PC-3 (cell line): ENCODE results near the gene TECTA. TPM values are rescaled to one million over a fixed set of nuclear protein-coding genes. Genes with fewer than 3 reads are reported as not detected.
"Not testable (repeated sequence)": the region's sequence is repeated elsewhere in the genome, so short reads cannot be mapped to it uniquely, and the experiment has no call there.

ENCODE experiments used
- ATAC-seq: fragments of 200-7000 bp; cut with Tn5 transposase; 2 replicates; pipeline ENCODE4 v1.9.1; 2020; ENCODE audit warnings: mild to moderate bottlenecking, moderate library complexity
- BruUV-seq: library from RNA; stranded (reverse); fragments of 400-500 nt; replicated peaks from 2 replicates; lab custom pipeline; 2021; lab: Mats Ljungman, UMichigan
- CTCF ChIA-PET: fragments of 300-600 bp; sonication (Branson Sonifier 250); formaldehyde crosslinking; loops from one replicate; lab custom pipeline; 2022; ENCODE audit warnings: antibody characterized with exemption; lab: Charles Lee
- POLR2A ChIA-PET: fragments of 300-600 bp; sonication (Branson Sonifier 250); formaldehyde crosslinking; loops from one replicate; lab custom pipeline; 2022; ENCODE audit warnings: antibody characterized with exemption; ENCODE audit not compliant: unreplicated experiment; lab: Charles Lee
- DNase-seq: peaks from one replicate; pipeline ENCODE4 v3.0.0-alpha.2; 2015
- H2AFZ ChIP-seq: fragments of 300-600 bp; sonication (generic); 2 replicates; pipeline ENCODE4 v1.6.0; 2016; ENCODE audit warnings: antibody characterized with exemption, low read length
- H3F3A ChIP-seq: fragments of 300-600 bp; sonication (generic); one replicate; pipeline ENCODE4 v1.6.0; 2017; ENCODE audit warnings: antibody characterized with exemption, low read length, control low read depth, mild to moderate bottlenecking; ENCODE audit not compliant: unreplicated experiment
- H3K27ac ChIP-seq: fragments of 300-600 bp; sonication (generic); 2 replicates; pipeline ENCODE4 v1.5.1; 2016; ENCODE audit warnings: mild to moderate bottlenecking, low read length
- H3K27me3 ChIP-seq: fragments of 300-600 bp; sonication (generic); 2 replicates; pipeline ENCODE4 v1.6.1; 2016; ENCODE audit warnings: low read length, mixed read lengths
- H3K36me3 ChIP-seq: fragments of 300-600 bp; sonication (generic); 2 replicates; pipeline ENCODE4 v1.6.1; 2016; ENCODE audit warnings: low read depth, mixed run types, low read length, mixed read lengths
- H3K4me1 ChIP-seq: fragments of 300-600 bp; sonication (generic); 2 replicates; pipeline ENCODE4 v1.5.1; 2016; ENCODE audit warnings: low read length; ENCODE audit not compliant: insufficient read depth
- H3K4me2 ChIP-seq: fragments of 300-600 bp; sonication (generic); 2 replicates; pipeline ENCODE4 v1.6.0; 2016; ENCODE audit warnings: low read length
- H3K4me3 ChIP-seq: fragments of 300-600 bp; sonication (generic); 2 replicates; pipeline ENCODE4 v1.5.1; 2016; ENCODE audit warnings: mild to moderate bottlenecking, low read length, mixed read lengths
- H3K79me2 ChIP-seq: fragments of 300-600 bp; sonication (generic); 2 replicates; pipeline ENCODE4 v1.6.1; 2017; ENCODE audit warnings: low read length, mixed read lengths
- H3K9ac ChIP-seq: fragments of 300-600 bp; sonication (generic); 2 replicates; pipeline ENCODE4 v1.6.0; 2016; ENCODE audit warnings: mild to moderate bottlenecking, low read length
- H3K9me2 ChIP-seq: fragments of 300-600 bp; sonication (generic); replicated peaks from 2 replicates; pipeline ENCODE4 v1.6.1; 2016; ENCODE audit warnings: mixed run types, low read length, mixed read lengths
- H3K9me3 ChIP-seq: fragments of 300-600 bp; sonication (generic); 2 replicates; pipeline ENCODE4 v1.6.1; 2016; ENCODE audit warnings: low read length, mixed read lengths
- H4K20me1 ChIP-seq: fragments of 300-600 bp; sonication (generic); 2 replicates; pipeline ENCODE4 v1.6.1; 2016; ENCODE audit warnings: low read length, mixed read lengths
- EZH2 ChIP-seq: fragments of 300-600 bp; sonication (generic); IDR thresholded peaks from one replicate; pipeline ENCODE4 v1.6.1; 2017; ENCODE audit warnings: antibody characterized with exemption, mild to moderate bottlenecking, low read length; ENCODE audit not compliant: unreplicated experiment
- EZH2phosphoT487 ChIP-seq: fragments of 300-600 bp; sonication (generic); IDR thresholded peaks from 2 replicates; pipeline ENCODE4 v1.6.1; 2018; ENCODE audit warnings: mild to moderate bottlenecking, antibody characterized with exemption, low read length, borderline replicate concordance
- intact Hi-C: fragments of 100-400 bp; cut with micrococcal nuclease; formaldehyde crosslinking; loops from 2 replicates; pipeline ENCODE4 v1.9.0; 2023
- total RNA-seq: library from RNA; depleted of rRNA; stranded (reverse); fragments of >200 nt; gene quantifications from 2 replicates; pipeline ENCODE4 v1.2.3, GENCODE V29; 2014
- TF ChIP-seq, protein P1 (sequence below): fragments of 300-600 bp; sonication (generic); conservative IDR thresholded peaks from 2 replicates; pipeline ENCODE4 v1.5.1; 2017; ENCODE audit warnings: antibody characterized with exemption, low read depth, mild to moderate bottlenecking, low read length

Gene TECTA
- total RNA-seq, 1 experiment from 2014 or later = 0.11 TPM

DNA sequence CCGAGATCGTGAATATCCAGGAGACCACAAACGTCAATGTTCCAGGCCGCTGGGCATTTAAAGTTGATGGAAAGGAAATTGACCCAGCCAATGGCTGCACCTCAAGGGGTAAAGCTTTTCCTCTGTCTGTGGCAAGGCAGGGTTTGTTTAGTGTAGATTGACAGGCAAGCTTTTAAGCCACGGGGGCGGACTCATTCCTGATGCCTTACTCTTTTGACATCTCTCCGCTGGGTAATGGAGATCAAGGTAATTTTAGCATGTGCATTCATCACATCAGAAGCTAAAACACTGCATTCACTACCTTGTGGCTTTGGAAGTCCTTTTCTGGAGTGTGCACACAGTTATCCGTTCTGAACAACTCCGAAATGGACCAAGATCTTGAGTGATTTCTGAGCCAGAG is 12.6 kb downstream of the TECTA start:
- no peak overlapping the region for H3K27ac ChIP-seq
- no peaks in the 10 kb centered on the region for H3K79me2 ChIP-seq
- H3K9me3 ChIP-seq = no peaks in the 10 kb centered on the region
- no peaks in the 10 kb centered on the region for H3K9me2 ChIP-seq
- no peaks in the 10 kb centered on the region for H4K20me1 ChIP-seq
- DNase-seq (no peak), ATAC-seq (no peak)
- no TSS peak for BruUV-seq
- TF ChIP-seq, protein P1, sequence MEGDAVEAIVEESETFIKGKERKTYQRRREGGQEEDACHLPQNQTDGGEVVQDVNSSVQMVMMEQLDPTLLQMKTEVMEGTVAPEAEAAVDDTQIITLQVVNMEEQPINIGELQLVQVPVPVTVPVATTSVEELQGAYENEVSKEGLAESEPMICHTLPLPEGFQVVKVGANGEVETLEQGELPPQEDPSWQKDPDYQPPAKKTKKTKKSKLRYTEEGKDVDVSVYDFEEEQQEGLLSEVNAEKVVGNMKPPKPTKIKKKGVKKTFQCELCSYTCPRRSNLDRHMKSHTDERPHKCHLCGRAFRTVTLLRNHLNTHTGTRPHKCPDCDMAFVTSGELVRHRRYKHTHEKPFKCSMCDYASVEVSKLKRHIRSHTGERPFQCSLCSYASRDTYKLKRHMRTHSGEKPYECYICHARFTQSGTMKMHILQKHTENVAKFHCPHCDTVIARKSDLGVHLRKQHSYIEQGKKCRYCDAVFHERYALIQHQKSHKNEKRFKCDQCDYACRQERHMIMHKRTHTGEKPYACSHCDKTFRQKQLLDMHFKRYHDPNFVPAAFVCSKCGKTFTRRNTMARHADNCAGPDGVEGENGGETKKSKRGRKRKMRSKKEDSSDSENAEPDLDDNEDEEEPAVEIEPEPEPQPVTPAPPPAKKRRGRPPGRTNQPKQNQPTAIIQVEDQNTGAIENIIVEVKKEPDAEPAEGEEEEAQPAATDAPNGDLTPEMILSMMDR = no peak
- TF ChIP-seq EZH2phosphoT487 = no peak
- TF ChIP-seq EZH2 = no peak
- H3K4me1 ChIP-seq = no peaks in the 10 kb centered on the region
- no peak overlapping the region for H3K4me3 ChIP-seq
- no peak overlapping the region for H2AFZ ChIP-seq
- peaks cover 65% of the 10 kb centered on the region for H3K27me3 ChIP-seq
- H3K4me2 ChIP-seq = no peak overlapping the region
- no peak overlapping the region for H3K9ac ChIP-seq
- intact Hi-C loops = loop anchor here (2.0 to 5.0 kb wide), 3 partner anchors 81 to 603 kb away; partner anchors contain the start of gene GRIK4
- CTCF ChIA-PET = no interaction called here
- POLR2A ChIA-PET = no interaction called here
- H3K36me3 ChIP-seq = no peaks in the 10 kb centered on the region
- no peaks in the 10 kb centered on the region for H3F3A ChIP-seq

DNA sequence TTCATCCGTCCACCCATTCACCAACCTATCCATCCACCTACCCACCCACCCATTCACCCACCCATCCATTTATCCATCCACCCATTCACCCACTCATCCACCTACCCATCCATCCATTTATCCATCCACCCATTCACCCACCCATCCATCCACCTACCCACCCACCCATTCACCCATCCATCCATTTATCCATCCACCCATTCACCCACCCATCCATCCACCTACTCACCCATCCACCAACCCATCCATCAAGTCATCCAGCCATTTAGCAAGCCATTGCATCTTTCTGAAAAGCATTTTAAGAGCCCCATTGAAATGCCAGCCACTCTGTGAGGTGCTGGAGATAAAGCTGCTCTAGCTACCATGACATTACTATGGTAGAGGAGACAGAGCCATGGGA is 14.0 kb downstream of the TECTA start:
- not testable (repeated sequence) for ATAC-seq, H4K20me1 ChIP-seq

GRCh38 chr11:121117788-121118187 is 16.7 kb downstream of the TECTA start:
- Histone ChIP-seq H3K4me2 (no peak overlapping the region), H3K27ac (no peak overlapping the region), H3K4me3 (no peak overlapping the region), H3K4me1 (no peaks in the 10 kb centered on the region), H3K36me3 (no peaks in the 10 kb centered on the region), H3F3A (no peaks in the 10 kb centered on the region), H3K27me3 (peaks cover 36% of the 10 kb centered on the region), H4K20me1 (no peaks in the 10 kb centered on the region), H3K9me3 (0 out of 2 replicates have a peak, but pooled peaks cover 2% of the 10 kb centered on the region), H3K9ac (no peak overlapping the region), H3K79me2 (no peaks in the 10 kb centered on the region), H2AFZ (no peak overlapping the region), H3K9me2 (no peaks in the 10 kb centered on the region)
- CTCF ChIA-PET = no interaction called here
- POLR2A ChIA-PET = no interaction called here
- BruUV-seq = no TSS peak
- ATAC-seq (no peak), DNase-seq (peak; percentile 19)
- TF ChIP-seq, protein P1 = no peak
- TF ChIP-seq EZH2 = no peak
- intact Hi-C loops = no loop called here

More for the DNA sequence above, 14.0 kb downstream of the TECTA start:
- H3K9ac ChIP-seq, POLR2A ChIA-PET, BruUV-seq, H3K9me2 ChIP-seq, H2AFZ ChIP-seq, H3K4me1 ChIP-seq, H3K4me2 ChIP-seq, intact Hi-C loops, H3F3A ChIP-seq, H3K9me3 ChIP-seq, H3K36me3 ChIP-seq, DNase-seq, CTCF ChIA-PET, H3K27ac ChIP-seq, H3K4me3 ChIP-seq, H3K79me2 ChIP-seq: not testable (repeated sequence)
- H3K27me3 ChIP-seq = peaks cover 52% of the 10 kb centered on the region
